OCI-LY1 (cell line): ENCODE data around the gene PIGV.

ENCODE experiments used
- H2AFZ ChIP-seq: fragments of 200-600 bp; sonication (generic), shearing (Covaris generic); 2 replicates; pipeline ENCODE4 v1.6.0; 2014; ENCODE audit warnings: antibody characterized with exemption, mild to moderate bottlenecking, low read length
- H3F3A ChIP-seq: fragments of 200-600 bp; sonication (generic), shearing (Covaris generic); 2 replicates; pipeline ENCODE4 v1.6.0; 2014; ENCODE audit warnings: mild to moderate bottlenecking, antibody characterized with exemption, low read length, moderate library complexity; ENCODE audit not compliant: insufficient read depth
- H3K27ac ChIP-seq: fragments of 200-600 bp; sonication (generic); 2 replicates; pipeline ENCODE4 v1.5.1; 2014; ENCODE audit warnings: low read length, mixed run types, mild to moderate bottlenecking, low read depth; ENCODE audit not compliant: poor library complexity, severe bottlenecking
- H3K27me3 ChIP-seq: fragments of 200-600 bp; sonication (generic); 2 replicates; pipeline ENCODE4 v1.6.0; 2014; ENCODE audit warnings: antibody characterized with exemption, mild to moderate bottlenecking, low read length, moderate library complexity; ENCODE audit not compliant: insufficient read depth
- H3K36me3 ChIP-seq: fragments of 200-600 bp; sonication (generic); 2 replicates; pipeline ENCODE4 v1.6.1; 2014; ENCODE audit warnings: mild to moderate bottlenecking, antibody characterized with exemption, low read length, moderate library complexity, mixed read lengths; ENCODE audit not compliant: insufficient read depth
- H3K4me1 ChIP-seq: fragments of 200-600 bp; sonication (generic); 2 replicates; pipeline ENCODE4 v1.5.1; 2014; ENCODE audit warnings: mild to moderate bottlenecking, low read length, moderate library complexity; ENCODE audit not compliant: insufficient read depth, severe bottlenecking
- H3K4me2 ChIP-seq: fragments of 200-600 bp; sonication (generic), shearing (Covaris generic); 2 replicates; pipeline ENCODE4 v1.6.1; 2014; ENCODE audit warnings: low read length
- H3K4me3 ChIP-seq: fragments of 200-600 bp; sonication (generic); 2 replicates; pipeline ENCODE4 v1.5.1; 2014; ENCODE audit warnings: low read length, low read depth, mild to moderate bottlenecking, mixed read lengths; ENCODE audit not compliant: poor library complexity, severe bottlenecking
- H3K79me2 ChIP-seq: fragments of 200-600 bp; shearing (Covaris generic); 2 replicates; pipeline ENCODE4 v1.6.1; 2016; ENCODE audit warnings: mixed run types, low read length, mixed read lengths; ENCODE audit not compliant: insufficient read depth
- H3K9ac ChIP-seq: fragments of 200-600 bp; sonication (generic), shearing (Covaris generic); 2 replicates; pipeline ENCODE4 v1.6.1; 2014; ENCODE audit warnings: mild to moderate bottlenecking, low read length, mixed read lengths
- H3K9me2 ChIP-seq: fragments of 200-600 bp; sonication (generic), shearing (Covaris generic); 2 replicates; pipeline ENCODE4 v1.6.1; 2014; ENCODE audit warnings: low read depth, mild to moderate bottlenecking, low read length, mixed read lengths
- H3K9me3 ChIP-seq: fragments of 200-600 bp; shearing (Covaris generic); 2 replicates; pipeline ENCODE4 v1.6.1; 2014; ENCODE audit warnings: low read length, mixed read lengths
- H4K20me1 ChIP-seq: fragments of 200-600 bp; sonication (generic), shearing (Covaris generic); 2 replicates; pipeline ENCODE4 v1.6.0; 2016; ENCODE audit warnings: mild to moderate bottlenecking, low read length; ENCODE audit not compliant: insufficient read depth
- EZH2 ChIP-seq: fragments of 200-600 bp; sonication (generic), shearing (Covaris generic); IDR thresholded peaks from 2 replicates; pipeline ENCODE4 v1.8.0; 2017; ENCODE audit warnings: borderline replicate concordance, mixed run types, mild to moderate bottlenecking, antibody characterized with exemption, low read length, moderate library complexity, mixed read lengths
- TF ChIP-seq, protein P1 (sequence below): fragments of 200-600 bp; sonication (generic), shearing (Covaris generic); IDR thresholded peaks from 2 replicates; pipeline ENCODE4 v1.5.1; 2017; ENCODE audit warnings: mild to moderate bottlenecking, antibody characterized with exemption, low read length, moderate library complexity, mixed read lengths

PIGV gene

DNA sequence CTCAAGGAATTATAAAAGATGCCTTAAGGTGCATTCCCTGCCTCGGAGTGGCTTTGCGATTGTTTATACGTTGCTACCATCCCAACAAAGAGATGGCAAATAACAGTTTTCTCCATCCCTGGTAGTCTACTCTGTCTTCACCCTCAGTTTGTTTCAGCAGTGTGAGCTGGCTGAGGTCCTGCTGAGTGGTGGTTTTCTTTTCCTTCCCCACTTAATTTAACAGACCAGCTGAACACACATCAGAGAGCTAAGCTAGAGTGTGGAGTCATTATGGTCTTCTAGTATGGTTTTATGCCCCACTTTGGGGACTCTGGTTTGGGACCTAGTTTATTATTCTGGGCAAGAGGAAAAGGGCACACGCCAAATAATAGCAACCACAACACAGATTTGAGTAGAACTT, 2.2 kb downstream of the PIGV start:
- TF ChIP-seq EZH2 = no peak
- TF ChIP-seq, protein P1, sequence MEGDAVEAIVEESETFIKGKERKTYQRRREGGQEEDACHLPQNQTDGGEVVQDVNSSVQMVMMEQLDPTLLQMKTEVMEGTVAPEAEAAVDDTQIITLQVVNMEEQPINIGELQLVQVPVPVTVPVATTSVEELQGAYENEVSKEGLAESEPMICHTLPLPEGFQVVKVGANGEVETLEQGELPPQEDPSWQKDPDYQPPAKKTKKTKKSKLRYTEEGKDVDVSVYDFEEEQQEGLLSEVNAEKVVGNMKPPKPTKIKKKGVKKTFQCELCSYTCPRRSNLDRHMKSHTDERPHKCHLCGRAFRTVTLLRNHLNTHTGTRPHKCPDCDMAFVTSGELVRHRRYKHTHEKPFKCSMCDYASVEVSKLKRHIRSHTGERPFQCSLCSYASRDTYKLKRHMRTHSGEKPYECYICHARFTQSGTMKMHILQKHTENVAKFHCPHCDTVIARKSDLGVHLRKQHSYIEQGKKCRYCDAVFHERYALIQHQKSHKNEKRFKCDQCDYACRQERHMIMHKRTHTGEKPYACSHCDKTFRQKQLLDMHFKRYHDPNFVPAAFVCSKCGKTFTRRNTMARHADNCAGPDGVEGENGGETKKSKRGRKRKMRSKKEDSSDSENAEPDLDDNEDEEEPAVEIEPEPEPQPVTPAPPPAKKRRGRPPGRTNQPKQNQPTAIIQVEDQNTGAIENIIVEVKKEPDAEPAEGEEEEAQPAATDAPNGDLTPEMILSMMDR = no peak
- Histone ChIP-seq H2AFZ (no peak overlapping the region), H3K79me2 (no peaks in the 10 kb centered on the region), H3F3A (peaks cover 5% of the 10 kb centered on the region; the same call in 1 of the 2 replicates), H3K27me3 (no peaks in the 10 kb centered on the region), H3K9me2 (no peaks in the 10 kb centered on the region), H3K4me2 (no peak overlapping the region), H3K36me3 (peaks cover 7% of the 10 kb centered on the region; the same call in 1 of the 2 replicates), H3K4me1 (peaks cover 39% of the 10 kb centered on the region), H4K20me1 (no peaks in the 10 kb centered on the region), H3K9ac (no peak overlapping the region), H3K9me3 (no peaks in the 10 kb centered on the region), H3K27ac (no peak overlapping the region), H3K4me3 (no peak overlapping the region)

DNA sequence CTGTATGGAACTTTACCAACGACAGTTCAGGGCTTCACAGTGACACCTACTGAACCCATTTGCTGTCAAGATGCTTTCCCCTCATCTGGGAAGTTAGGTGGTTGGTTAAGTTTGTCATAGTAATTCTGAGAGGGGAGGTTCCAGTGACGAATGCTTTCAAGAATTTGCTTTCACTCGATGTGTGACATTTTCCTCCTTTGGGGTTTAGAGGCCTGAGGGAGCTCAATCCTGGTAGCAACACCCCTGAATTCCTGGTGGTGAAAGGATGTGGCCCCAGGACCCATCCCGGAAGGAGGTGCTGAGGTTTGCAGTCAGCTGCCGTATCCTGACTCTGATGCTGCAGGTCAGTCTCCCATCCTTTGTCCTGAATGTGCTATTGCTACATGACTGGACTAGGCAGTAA, 2.8 kb downstream of the PIGV start:
- Histone ChIP-seq H4K20me1 (no peaks in the 10 kb centered on the region), H3K9ac (no peak overlapping the region), H3K9me2 (no peaks in the 10 kb centered on the region), H3K9me3 (no peaks in the 10 kb centered on the region), H3K4me3 (no peak overlapping the region), H3K4me1 (peaks cover 33% of the 10 kb centered on the region), H3K27me3 (no peaks in the 10 kb centered on the region), H3K4me2 (no peak overlapping the region), H3K27ac (no peak overlapping the region), H3K36me3 (peaks cover 7% of the 10 kb centered on the region; the same call in 1 of the 2 replicates), H2AFZ (no peak overlapping the region), H3K79me2 (no peaks in the 10 kb centered on the region), H3F3A (peaks cover 5% of the 10 kb centered on the region; the same call in 1 of the 2 replicates)
- no peak for TF ChIP-seq EZH2
- TF ChIP-seq, protein P1 = no peak

DNA sequence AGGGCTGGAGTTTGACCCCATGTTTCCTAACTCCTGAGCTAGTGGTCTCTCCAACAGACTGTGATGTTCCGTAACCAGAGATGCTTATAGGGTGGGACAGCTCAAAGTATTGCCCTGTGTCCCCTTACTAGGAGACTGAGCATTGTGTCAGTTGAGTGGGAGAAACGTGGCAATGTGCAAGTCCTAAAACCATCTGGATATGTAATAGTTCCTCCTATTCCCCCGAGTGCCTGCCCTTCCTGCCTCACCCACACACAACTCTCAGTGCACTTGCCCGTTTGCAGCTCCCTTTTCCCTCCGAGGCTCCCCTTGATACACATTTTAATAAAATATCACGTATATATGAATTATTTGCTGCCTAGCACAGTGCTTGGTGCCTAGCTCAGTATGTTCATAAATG, 3.4 kb downstream of the PIGV start:
- TF ChIP-seq, protein P1 = no peak
- no peak for TF ChIP-seq EZH2
- Histone ChIP-seq H3K79me2 (no peaks in the 10 kb centered on the region), H3K27ac (no peak overlapping the region), H3K9ac (no peak overlapping the region), H3K9me2 (no peaks in the 10 kb centered on the region), H3F3A (peaks cover 5% of the 10 kb centered on the region; the same call in 1 of the 2 replicates), H4K20me1 (no peaks in the 10 kb centered on the region), H2AFZ (no peak overlapping the region), H3K4me3 (no peak overlapping the region), H3K4me1 (peaks cover 27% of the 10 kb centered on the region), H3K27me3 (no peaks in the 10 kb centered on the region), H3K36me3 (peaks cover 7% of the 10 kb centered on the region; the same call in 1 of the 2 replicates), H3K4me2 (no peak overlapping the region), H3K9me3 (no peaks in the 10 kb centered on the region)
